Measurements from ENCODE around the gene TTLL3.

Gene TTLL3

DNA sequence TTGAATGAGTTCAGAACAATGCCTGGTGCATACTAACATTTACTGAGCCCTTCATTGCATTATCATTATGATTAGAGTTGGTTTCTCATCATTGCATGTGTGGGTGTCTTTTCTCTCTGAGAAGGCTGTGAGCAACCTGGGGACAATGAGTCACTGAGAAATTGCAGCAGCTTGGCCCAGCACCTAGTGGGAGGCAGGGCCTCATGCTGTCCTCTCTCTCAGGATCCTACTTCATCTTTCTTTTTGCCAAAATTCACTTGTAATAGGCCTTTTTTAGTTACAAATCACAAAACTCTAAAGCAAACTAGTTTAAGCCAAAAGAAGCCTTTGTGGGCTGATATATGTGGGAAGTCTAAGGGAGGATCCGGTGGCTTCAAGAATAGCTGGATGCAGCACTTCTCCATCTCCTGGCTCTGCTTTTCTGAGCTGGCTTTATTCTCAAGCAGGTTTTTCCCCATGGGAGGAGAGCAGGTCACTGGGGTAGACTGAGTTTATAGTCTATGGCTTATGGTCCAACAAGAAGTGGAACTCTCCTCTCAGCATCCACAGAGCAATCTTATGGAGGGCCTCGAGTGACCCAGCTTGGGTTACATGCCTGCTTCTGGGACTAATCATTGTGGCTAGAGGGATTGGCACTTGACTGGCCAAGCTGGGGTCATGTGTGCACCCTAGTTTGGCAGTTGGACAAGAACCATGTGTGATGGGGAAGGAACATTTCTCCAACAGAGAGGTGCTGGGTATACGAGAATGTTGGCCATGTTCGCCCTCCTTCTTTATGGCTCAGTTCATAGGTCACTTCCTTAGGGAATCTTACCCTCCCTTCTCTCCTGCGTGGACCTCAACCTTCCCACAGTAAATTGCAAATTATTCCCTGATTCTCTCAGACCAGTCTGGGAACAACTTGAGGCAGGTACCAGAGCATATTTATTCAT is 31.7 kb upstream of the TTLL3 start:
- Histone ChIP-seq H3K9ac (no peak overlapping the region), H3K4me1 (no peaks in the 10 kb centered on the region), H3K27ac (no peak overlapping the region), H3K9me3 (ENCODE audit: control insufficient read depth, low read length) (no peaks in the 10 kb centered on the region), H3K79me2 (no peaks in the 10 kb centered on the region), H3K4me3 (ENCODE audit: low read depth, low read length) (no peak overlapping the region), H3K27me3 (ENCODE audit: control insufficient read depth, insufficient read depth, low read length) (no peaks in the 10 kb centered on the region), H2AFZ (no peak overlapping the region), H3K4me2 (ENCODE audit: low read length) (no peak overlapping the region), H3K36me3 (ENCODE audit: control insufficient read depth, insufficient read depth, low read length) (no peaks in the 10 kb centered on the region)
- TF ChIP-seq CTCF (IDR thresholded peaks at IDR 0.05) = no peak

- H3K36me3 ChIP-seq (ENCODE audit: control insufficient read depth, insufficient read depth, low read length) = no peaks in the 10 kb centered on the region
- H3K4me3 ChIP-seq (ENCODE audit: low read depth, low read length) = no peak overlapping the region
- no peak overlapping the region for H2AFZ ChIP-seq
- no peak overlapping the region for H3K9ac ChIP-seq
- H3K9me3 ChIP-seq (ENCODE audit: control insufficient read depth, low read length) = no peaks in the 10 kb centered on the region
- no peak for TF ChIP-seq CTCF (IDR thresholded peaks at IDR 0.05)
- no peaks in the 10 kb centered on the region for H3K4me1 ChIP-seq
- no peaks in the 10 kb centered on the region for H3K79me2 ChIP-seq
- H3K4me2 ChIP-seq (ENCODE audit: low read length) = no peak overlapping the region
- no peak overlapping the region for H3K27ac ChIP-seq
- no peaks in the 10 kb centered on the region for H3K27me3 ChIP-seq (ENCODE audit: control insufficient read depth, insufficient read depth, low read length)
Measured at GRCh38 chr3:9779075-9779593, 30.9 kb upstream of the TTLL3 start.

GRCh38 chr3:9779721-9780457 is 30.2 kb upstream of the TTLL3 start:
- no peak overlapping the region for H3K9ac ChIP-seq

GRCh38 chr3:9780458-9780812 is 29.6 kb upstream of the TTLL3 start:
- Histone ChIP-seq H3K4me3 (ENCODE audit: low read depth, low read length) (no peak overlapping the region), H3K27ac (no peak overlapping the region), H3K4me1 (peaks cover 1% of the 10 kb centered on the region), H3K4me2 (ENCODE audit: low read length) (no peak overlapping the region), H3K79me2 (no peaks in the 10 kb centered on the region), H2AFZ (no peak overlapping the region), H3K27me3 (ENCODE audit: control insufficient read depth, insufficient read depth, low read length) (no peaks in the 10 kb centered on the region), H3K9ac (no peak overlapping the region), H3K9me3 (ENCODE audit: control insufficient read depth, low read length) (no peaks in the 10 kb centered on the region), H3K36me3 (ENCODE audit: control insufficient read depth, insufficient read depth, low read length) (no peaks in the 10 kb centered on the region)
- TF ChIP-seq CTCF (IDR thresholded peaks at IDR 0.05) = no peak

More at GRCh38 chr3:9779721-9780457, 30.2 kb upstream of the TTLL3 start:
- Histone ChIP-seq H2AFZ (no peak overlapping the region), H3K4me1 (no peaks in the 10 kb centered on the region), H3K9me3 (ENCODE audit: control insufficient read depth, low read length) (no peaks in the 10 kb centered on the region), H3K4me2 (ENCODE audit: low read length) (no peak overlapping the region), H3K4me3 (ENCODE audit: low read depth, low read length) (no peak overlapping the region), H3K27ac (no peak overlapping the region), H3K79me2 (no peaks in the 10 kb centered on the region), H3K36me3 (ENCODE audit: control insufficient read depth, insufficient read depth, low read length) (no peaks in the 10 kb centered on the region), H3K27me3 (ENCODE audit: control insufficient read depth, insufficient read depth, low read length) (no peaks in the 10 kb centered on the region)
- TF ChIP-seq CTCF (IDR thresholded peaks at IDR 0.05) = no peak

All from parathyroid adenoma (tissue), 2 donors.